Prostate gland (tissue), 2 donors: ENCODE results near the gene GPR25. TPM values are rescaled to one million over a fixed set of nuclear protein-coding genes. Genes with fewer than 3 reads are reported as not detected.

Source experiments
- DNase-seq: peaks from one replicate; pipeline ENCODE4 v3.0.0-alpha.2; 2019; ENCODE audit warnings: low spot score
- H3K27ac ChIP-seq, 2 donors: fragments of 200-600 bp; sonication (generic); 2 replicates each; pipeline ENCODE4 v1.5.1; 2017 to 2019
- H3K27me3 ChIP-seq: fragments of 200-600 bp; sonication (generic); replicated peaks from 2 replicates; pipeline ENCODE4 v1.5.1; 2019; ENCODE audit not compliant: insufficient read depth
- H3K36me3 ChIP-seq, 2 donors: fragments of 200-600 bp; sonication (generic); 1 replicate in 1 of 2; 2 replicates in 1 of 2; pipeline versions ENCODE4 v1.5.1 to v1.8.1; 2017 to 2019
- H3K4me1 ChIP-seq: fragments of 200-600 bp; sonication (generic); replicated peaks from 2 replicates; pipeline ENCODE4 v1.5.1; 2019
- H3K4me3 ChIP-seq, 2 donors: fragments of 200-600 bp; sonication (generic); 2 replicates each; pipeline ENCODE4 v1.5.1; 2017 to 2019
- H3K9me3 ChIP-seq: fragments of 200-600 bp; sonication (generic); 2 replicates; pipeline ENCODE4 v1.5.1; 2017
- CTCF ChIP-seq, 4 experiments: fragments of 200-600 bp in 2 of 4; fragments of 450-650 bp in 2 of 4; sonication (generic) in 2 of 4; IDR thresholded peaks; 1 replicate in 3 of 4; 2 replicates in 1 of 4; pipeline ENCODE4 v1.5.1; 2016 to 2019; ENCODE audit warnings: antibody characterized with exemption in 4 of 4, mild to moderate bottlenecking in 2 of 4, moderate library complexity in 2 of 4
- POLR2A ChIP-seq: fragments of 450-650 bp; IDR thresholded peaks from one replicate; pipeline ENCODE4 v1.6.1; 2016; ENCODE audit warnings: antibody characterized with exemption, mild to moderate bottlenecking
- POLR2AphosphoS5 ChIP-seq: sonication (generic); formaldehyde crosslinking; IDR thresholded peaks from one replicate; pipeline ENCODE4 v1.6.1; 2017; ENCODE audit warnings: antibody characterized with exemption
- WGBS: methylation state at CpG from one replicate; pipeline ENCODE4 v1.1.5; 2018; 5-methylcytosine and 5-hydroxymethylcytosine counted together
- intact Hi-C: fragments of 100-400 bp; cut with DNase I; formaldehyde crosslinking; loops from one replicate; pipeline ENCODE4 v1.14.2; 2022
- total RNA-seq, 2 donors: library from RNA; depleted of rRNA; stranded (reverse); fragments of >200 nt; gene quantifications; one replicate each; pipeline ENCODE4 v1.1.0, GENCODE V29; 2016

Gene GPR25
- total RNA-seq, 2 donors from 2014 or later = 1.2 TPM; not detected in 1

- Histone ChIP-seq H3K4me1 (no peaks in the 10 kb centered on the region), H3K27ac (no peak overlapping the region), H3K9me3 (no peaks in the 10 kb centered on the region), H3K27me3 (no peaks in the 10 kb centered on the region), H3K4me3 (no peak overlapping the region), H3K36me3 (no peaks in the 10 kb centered on the region)
- intact Hi-C loops = no loop called here
- no peak for TF ChIP-seq POLR2AphosphoS5
- no peak for TF ChIP-seq POLR2A
- no peak for TF ChIP-seq CTCF (IDR thresholded peaks at IDR 0.05)
- WGBS = 86% methylated on average over 16 of the region's 16 CpGs
- DNase-seq = no peak
These were observed 27.4 kb downstream of the GPR25 start for GRCh38 chr1:200899954-200900867.

GRCh38 chr1:200900877-200901276 lies 28.1 kb downstream of the GPR25 start:
- DNase-seq = no peak
- Histone ChIP-seq H3K4me3 (no peak overlapping the region), H3K27me3 (no peaks in the 10 kb centered on the region), H3K9me3 (no peaks in the 10 kb centered on the region), H3K4me1 (no peaks in the 10 kb centered on the region), H3K27ac (no peak overlapping the region), H3K36me3 (no peaks in the 10 kb centered on the region)
- no peak for TF ChIP-seq POLR2AphosphoS5
- no peak for TF ChIP-seq POLR2A
- no peak for TF ChIP-seq CTCF (IDR thresholded peaks at IDR 0.05)
- intact Hi-C loops = no loop called here
- 94% methylated on average over 16 of the region's 17 CpGs for WGBS

GRCh38 chr1:200901350-200901749 lies 28.6 kb downstream of the GPR25 start:
- no peaks in the 10 kb centered on the region for H3K27me3 ChIP-seq
- no peaks in the 10 kb centered on the region for H3K4me1 ChIP-seq
- intact Hi-C loops = no loop called here
- no peak overlapping the region for H3K4me3 ChIP-seq
- 94% methylated on average over 5 of the region's 5 CpGs for WGBS
- H3K9me3 ChIP-seq = no peaks in the 10 kb centered on the region
- TF ChIP-seq CTCF (IDR thresholded peaks at IDR 0.05) (no peak), POLR2AphosphoS5 (no peak), POLR2A (no peak)
- H3K27ac ChIP-seq = no peak overlapping the region
- DNase-seq = no peak
- no peaks in the 10 kb centered on the region for H3K36me3 ChIP-seq

- H3K36me3 ChIP-seq = no peaks in the 10 kb centered on the region
These were observed 29.1 kb downstream of the GPR25 start for GRCh38 chr1:200901796-200902444.

More at GRCh38 chr1:200901796-200902444, 29.1 kb downstream of the GPR25 start:
- DNase-seq = no peak
- 44% methylated on average over 8 of the region's 8 CpGs for WGBS
- no peak overlapping the region for H3K27ac ChIP-seq
- intact Hi-C loops = no loop called here
- TF ChIP-seq POLR2A (no peak), CTCF (IDR thresholded peaks at IDR 0.05) (no peak), POLR2AphosphoS5 (no peak)
- H3K27me3 ChIP-seq = no peaks in the 10 kb centered on the region
- no peak overlapping the region for H3K4me3 ChIP-seq
- H3K9me3 ChIP-seq = no peaks in the 10 kb centered on the region
- H3K4me1 ChIP-seq = no peaks in the 10 kb centered on the region
